GM19099 (cell line): ENCODE results near the gene SMIM44.

Experiments used
- POLR2A ChIP-seq: IDR thresholded peaks from 3 replicates; pipeline ENCODE4 v1.6.1; 2011; ENCODE audit warnings: low read depth; ENCODE audit not compliant: insufficient read length; ENCODE audit errors: extremely low read depth

The SMIM44 gene

GRCh38 chr19:3493651-3494050 lies 10.4 kb upstream of the SMIM44 start:
- no peak for TF ChIP-seq POLR2A

GRCh38 chr19:3492919-3493318 lies 9.7 kb upstream of the SMIM44 start:
- no peak for TF ChIP-seq POLR2A

- TF ChIP-seq POLR2A = no peak
These were observed 9.0 kb upstream of the SMIM44 start for GRCh38 chr19:3492131-3492839.

- no peak for TF ChIP-seq POLR2A
These were observed 8.3 kb upstream of the SMIM44 start for GRCh38 chr19:3491396-3492119.

- no peak for TF ChIP-seq POLR2A
These were observed 575 bp downstream of the SMIM44 start for GRCh38 chr19:3482507-3483225.

GRCh38 chr19:3481241-3482090 lies 1.8 kb downstream of the SMIM44 start:
- no peak for TF ChIP-seq POLR2A

- no peak for TF ChIP-seq POLR2A
These were observed 2.7 kb downstream of the SMIM44 start, which contains the start of gene SMIM24 for GRCh38 chr19:3480383-3481091. Gene SMIM24, minus strand, starts transcription at chr19:3480525. Its CDS starts 62 bp downstream, at chr19:3480463.

- no peak for TF ChIP-seq POLR2A
These were observed 3.4 kb downstream of the SMIM44 start for GRCh38 chr19:3479834-3480215.

GRCh38 chr19:3479177-3479833 lies 3.9 kb downstream of the SMIM44 start:
- TF ChIP-seq POLR2A = no peak

GRCh38 chr19:3478409-3479176 lies 4.6 kb downstream of the SMIM44 start:
- TF ChIP-seq POLR2A = no peak

GRCh38 chr19:3477951-3478350 lies 5.3 kb downstream of the SMIM44 start:
- no peak for TF ChIP-seq POLR2A

GRCh38 chr19:3477506-3477905 lies 5.7 kb downstream of the SMIM44 start:
- no peak for TF ChIP-seq POLR2A

- TF ChIP-seq POLR2A = no peak
These were observed 6.4 kb downstream of the SMIM44 start for GRCh38 chr19:3476830-3477229.
